GM23338 (cell line): ENCODE results near the gene GRIN1.
"Not testable (repeated sequence)": the region's sequence is repeated elsewhere in the genome, so short reads cannot be mapped to it uniquely, and the experiment has no call there.

Experiments
- CREB1 ChIP-seq: fragments of 250-450 bp; sonication (Bioruptor Pico); IDR thresholded peaks from 2 replicates; pipeline ENCODE4 v1.5.0; 2020; ENCODE audit warnings: low read depth, mild to moderate bottlenecking, moderate library complexity
- POLR2AphosphoS5 ChIP-seq: IDR thresholded peaks from 2 replicates; pipeline ENCODE4 v1.6.1; 2016; ENCODE audit warnings: antibody characterized with exemption, low read depth
- REST ChIP-seq: IDR thresholded peaks from one replicate; pipeline ENCODE4 v1.6.1; 2018; ENCODE audit warnings: antibody characterized with exemption; ENCODE audit not compliant: unreplicated experiment
- TF ChIP-seq, protein P1 (sequence below), 2 experiments: fragments of 200-600 bp in 1 of 2; sonication (generic) in 1 of 2; conservative IDR thresholded peaks; 2 replicates each; pipeline versions ENCODE4 v1.5.1 to v1.6.1; 2016 to 2017; ENCODE audit warnings: antibody characterized with exemption in 2 of 2, low read depth in 2 of 2, mild to moderate bottlenecking in 2 of 2, moderate library complexity in 1 of 2

- TF ChIP-seq REST, CREB1, POLR2AphosphoS5: not testable (repeated sequence)
- TF ChIP-seq, protein P1, sequence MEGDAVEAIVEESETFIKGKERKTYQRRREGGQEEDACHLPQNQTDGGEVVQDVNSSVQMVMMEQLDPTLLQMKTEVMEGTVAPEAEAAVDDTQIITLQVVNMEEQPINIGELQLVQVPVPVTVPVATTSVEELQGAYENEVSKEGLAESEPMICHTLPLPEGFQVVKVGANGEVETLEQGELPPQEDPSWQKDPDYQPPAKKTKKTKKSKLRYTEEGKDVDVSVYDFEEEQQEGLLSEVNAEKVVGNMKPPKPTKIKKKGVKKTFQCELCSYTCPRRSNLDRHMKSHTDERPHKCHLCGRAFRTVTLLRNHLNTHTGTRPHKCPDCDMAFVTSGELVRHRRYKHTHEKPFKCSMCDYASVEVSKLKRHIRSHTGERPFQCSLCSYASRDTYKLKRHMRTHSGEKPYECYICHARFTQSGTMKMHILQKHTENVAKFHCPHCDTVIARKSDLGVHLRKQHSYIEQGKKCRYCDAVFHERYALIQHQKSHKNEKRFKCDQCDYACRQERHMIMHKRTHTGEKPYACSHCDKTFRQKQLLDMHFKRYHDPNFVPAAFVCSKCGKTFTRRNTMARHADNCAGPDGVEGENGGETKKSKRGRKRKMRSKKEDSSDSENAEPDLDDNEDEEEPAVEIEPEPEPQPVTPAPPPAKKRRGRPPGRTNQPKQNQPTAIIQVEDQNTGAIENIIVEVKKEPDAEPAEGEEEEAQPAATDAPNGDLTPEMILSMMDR (conservative IDR thresholded peaks at IDR 0.05; ENCODE audit: low read depth in 2 of 2), result not testable (repeated sequence)
Measured at GRCh38 chr9:137118092-137118603, 20.8 kb upstream of the GRIN1 start.
